Gastrocnemius medialis (tissue), 4 donors: ENCODE results near the gene CENPS. TPM values are rescaled to one million over a fixed set of nuclear protein-coding genes. Genes with fewer than 3 reads are reported as not detected.
A peak's percentile ranks its signal among the peaks of the same experiment; 100 is the strongest.

Source experiments
- ATAC-seq, 2 donors: fragments of 150-250 bp; one replicate each; pipeline ENCODE4 v1.9.1; 2016
- DNase-seq, 2 donors: peaks; one replicate each; pipeline ENCODE4 v3.0.0-alpha.2; 2019
- H3K27ac ChIP-seq, 4 donors: fragments of 200-600 bp; sonication (generic); 1 replicate in 1 of 4; 2 replicates in 3 of 4; pipeline ENCODE4 v1.5.1; 2016 to 2018; ENCODE audit warnings: mild to moderate bottlenecking in 2 of 4, moderate library complexity in 1 of 4
- H3K27me3 ChIP-seq, 3 donors: fragments of 200-600 bp; sonication (generic) in 2 of 3; 1 replicate in 1 of 3; 2 replicates in 2 of 3; pipeline versions ENCODE4 v1.5.1 to v1.6.0; 2016 to 2019; ENCODE audit warnings: mild to moderate bottlenecking in 1 of 3, moderate library complexity in 1 of 3
- H3K36me3 ChIP-seq, 2 donors: fragments of 200-600 bp; sonication (generic) in 1 of 2; one replicate each; pipeline ENCODE4 v1.5.1; 2017 to 2018
- H3K4me1 ChIP-seq, 2 donors: fragments of 200-600 bp; sonication (generic) in 1 of 2; one replicate each; pipeline ENCODE4 v1.5.1; 2016 to 2017; ENCODE audit warnings: mild to moderate bottlenecking in 2 of 2
- H3K4me3 ChIP-seq, 4 donors: fragments of 200-600 bp; sonication (generic) in 3 of 4; 1 replicate in 1 of 4; 2 replicates in 3 of 4; pipeline ENCODE4 v1.5.1; 2016 to 2019; ENCODE audit warnings: mild to moderate bottlenecking in 2 of 4
- H3K9me3 ChIP-seq, 3 donors: fragments of 200-600 bp; sonication (generic) in 2 of 3; 1 replicate in 1 of 3; 2 replicates in 2 of 3; pipeline ENCODE4 v1.5.1; 2016 to 2019
- POLR2A ChIP-seq, 2 donors: fragments of 450-650 bp; IDR thresholded peaks; one replicate each; pipeline ENCODE4 v1.6.1; 2017; ENCODE audit warnings: antibody characterized with exemption in 2 of 2, mild to moderate bottlenecking in 2 of 2, moderate library complexity in 2 of 2
- in situ Hi-C, 4 donors: fragments of 200-750 bp; cut with MboI; loops; one replicate each; pipeline versions ENCODE4 v1.15.0 to v1.8.0; 2017; ENCODE audit warnings: low sequenced_read_pairs in 4 of 4
- intact Hi-C: fragments of 100-400 bp; cut with DNase I; formaldehyde crosslinking; loops from one replicate; pipeline ENCODE4 v1.15.1; 2023; ENCODE audit warnings: low total_unique reads
- total RNA-seq, 4 donors: library from RNA; depleted of rRNA; stranded (reverse); fragments of >200 nt; gene quantifications; one replicate each; pipeline versions ENCODE4 v1.1.0 to v1.2.3, GENCODE V29; 2016
- TF ChIP-seq, protein P1 (sequence below), 5 experiments: fragments of 450-650 bp in 3 of 5; fragments of 200-600 bp in 2 of 5; sonication (generic) in 2 of 5; IDR thresholded peaks in 4 of 5; conservative IDR thresholded peaks in 1 of 5; 1 replicate in 4 of 5; 2 replicates in 1 of 5; pipeline ENCODE4 v1.5.1; 2016 to 2019; ENCODE audit warnings: antibody characterized with exemption in 5 of 5, mild to moderate bottlenecking in 3 of 5, moderate library complexity in 3 of 5

The CENPS gene
- total RNA-seq, 4 donors from 2014 or later, result 0.42 to 3.8 (median 2.9) TPM

DNA sequence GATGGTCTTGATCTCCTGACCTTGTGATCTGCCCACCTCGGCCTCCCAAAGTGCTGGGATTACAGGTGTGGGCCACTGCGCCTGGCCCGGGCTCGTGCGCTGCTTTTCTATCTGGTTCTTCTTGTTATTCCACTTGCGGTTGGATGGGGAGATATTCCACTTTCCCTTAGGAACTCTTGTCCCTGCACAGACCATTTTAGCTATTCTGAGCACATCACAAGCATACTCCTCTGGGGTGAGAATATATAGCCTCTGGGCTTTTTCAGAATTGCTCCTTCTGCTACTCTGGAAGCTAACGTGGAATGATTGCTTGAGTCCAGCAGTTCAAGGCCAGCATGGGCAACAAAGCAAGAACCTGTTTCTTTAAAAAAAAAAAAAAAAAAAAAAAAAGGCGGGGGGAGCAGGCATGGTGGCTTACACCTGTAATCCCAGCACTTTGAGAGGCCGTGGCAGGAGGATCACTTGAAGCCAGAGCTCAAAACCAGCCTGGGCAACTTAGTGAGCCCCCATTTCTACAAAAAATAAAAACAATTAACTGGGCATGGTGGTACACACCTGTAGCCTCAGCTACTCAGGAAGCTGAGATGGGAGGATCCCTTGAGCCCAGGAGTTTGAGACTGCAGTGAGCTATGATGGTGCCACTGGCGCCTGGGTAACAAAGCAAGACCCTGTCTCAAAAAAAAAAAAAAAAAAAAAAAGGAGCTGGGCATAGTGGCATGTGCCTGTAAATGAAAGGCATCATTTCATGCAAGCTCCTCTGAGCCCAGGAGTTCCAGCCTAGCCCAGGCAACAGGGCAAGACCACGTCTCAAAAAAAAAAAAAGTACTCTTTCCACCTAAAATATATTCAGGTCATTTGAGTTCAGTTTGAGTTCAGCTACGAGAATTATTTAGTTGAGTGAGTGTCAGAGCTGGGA is 43.2 kb upstream of the CENPS start:
- no peaks in the 10 kb centered on the region for H3K27me3 ChIP-seq

DNA sequence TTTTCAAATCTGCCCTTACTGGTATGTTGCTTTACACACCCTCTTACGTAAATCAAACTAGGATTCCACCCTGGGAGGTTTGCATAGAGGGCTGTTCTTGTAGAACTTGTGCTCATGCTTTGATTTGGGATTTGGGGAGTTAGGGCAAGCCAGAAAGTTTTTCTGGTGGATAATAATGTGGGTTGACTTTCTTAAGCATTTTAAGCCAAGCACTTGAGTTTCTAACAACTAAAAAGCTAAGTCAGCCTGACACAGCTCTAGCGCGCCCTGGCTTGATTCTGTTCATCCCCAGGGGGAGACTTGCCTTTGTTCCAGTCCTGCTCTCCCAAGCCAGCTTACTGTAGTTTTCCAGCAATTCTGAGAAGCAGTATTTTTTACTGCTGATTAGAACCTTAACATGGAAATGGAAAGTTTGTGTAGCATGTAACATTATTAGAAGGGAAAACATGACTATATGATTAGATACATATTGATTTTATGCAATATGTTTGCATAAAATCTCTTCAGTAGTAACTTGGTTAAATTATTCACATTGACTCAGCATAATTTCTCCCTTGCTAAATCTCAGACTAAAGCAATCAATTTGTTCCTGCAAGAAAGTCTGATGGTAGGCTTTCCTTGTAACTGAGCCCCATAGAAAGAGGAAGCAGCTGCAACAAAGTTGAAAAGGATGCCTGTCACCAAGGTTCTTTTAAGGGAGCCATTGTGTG is 42.4 kb upstream of the CENPS start:
- intact Hi-C loops (no loop called here), in situ Hi-C loops (no loop called here)
- DNase-seq (no peak), ATAC-seq (peak in 1 of 2 donors; percentile 35)
- peaks cover 4 to 6% of the 10 kb centered on the region in 2 donors for H3K4me1 ChIP-seq
- H3K27me3 ChIP-seq, result no peaks in the 10 kb centered on the region
- H3K4me3 ChIP-seq, result peak overlapping the region in 1 of 4 donors; percentile 10
- peak overlapping the region; percentile 38 to 64 (median 50) for H3K27ac ChIP-seq
- no peak for TF ChIP-seq POLR2A (IDR thresholded peaks at IDR 0.05)
- TF ChIP-seq, protein P1, sequence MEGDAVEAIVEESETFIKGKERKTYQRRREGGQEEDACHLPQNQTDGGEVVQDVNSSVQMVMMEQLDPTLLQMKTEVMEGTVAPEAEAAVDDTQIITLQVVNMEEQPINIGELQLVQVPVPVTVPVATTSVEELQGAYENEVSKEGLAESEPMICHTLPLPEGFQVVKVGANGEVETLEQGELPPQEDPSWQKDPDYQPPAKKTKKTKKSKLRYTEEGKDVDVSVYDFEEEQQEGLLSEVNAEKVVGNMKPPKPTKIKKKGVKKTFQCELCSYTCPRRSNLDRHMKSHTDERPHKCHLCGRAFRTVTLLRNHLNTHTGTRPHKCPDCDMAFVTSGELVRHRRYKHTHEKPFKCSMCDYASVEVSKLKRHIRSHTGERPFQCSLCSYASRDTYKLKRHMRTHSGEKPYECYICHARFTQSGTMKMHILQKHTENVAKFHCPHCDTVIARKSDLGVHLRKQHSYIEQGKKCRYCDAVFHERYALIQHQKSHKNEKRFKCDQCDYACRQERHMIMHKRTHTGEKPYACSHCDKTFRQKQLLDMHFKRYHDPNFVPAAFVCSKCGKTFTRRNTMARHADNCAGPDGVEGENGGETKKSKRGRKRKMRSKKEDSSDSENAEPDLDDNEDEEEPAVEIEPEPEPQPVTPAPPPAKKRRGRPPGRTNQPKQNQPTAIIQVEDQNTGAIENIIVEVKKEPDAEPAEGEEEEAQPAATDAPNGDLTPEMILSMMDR (IDR thresholded peaks at IDR 0.05 in 4 of 5, conservative IDR thresholded peaks at IDR 0.05 in 1 of 5), result no peak
- no peaks in the 10 kb centered on the region for H3K36me3 ChIP-seq
- no peaks in the 10 kb centered on the region for H3K9me3 ChIP-seq

More for the DNA sequence above, 43.2 kb upstream of the CENPS start:
- intact Hi-C loops (no loop called here), in situ Hi-C loops (no loop called here)
- Histone ChIP-seq H3K36me3 (no peaks in the 10 kb centered on the region), H3K4me1 (peaks cover 4 to 6% of the 10 kb centered on the region in 2 donors), H3K27ac (peak overlapping the region; percentile 38 to 64 (median 50)), H3K4me3 (no peak overlapping the region), H3K9me3 (no peaks in the 10 kb centered on the region)
- TF ChIP-seq, protein P1 (IDR thresholded peaks at IDR 0.05 in 4 of 5, conservative IDR thresholded peaks at IDR 0.05 in 1 of 5), result no peak
- TF ChIP-seq POLR2A (IDR thresholded peaks at IDR 0.05), result no peak
- DNase-seq (no peak), ATAC-seq (no peak)

DNA sequence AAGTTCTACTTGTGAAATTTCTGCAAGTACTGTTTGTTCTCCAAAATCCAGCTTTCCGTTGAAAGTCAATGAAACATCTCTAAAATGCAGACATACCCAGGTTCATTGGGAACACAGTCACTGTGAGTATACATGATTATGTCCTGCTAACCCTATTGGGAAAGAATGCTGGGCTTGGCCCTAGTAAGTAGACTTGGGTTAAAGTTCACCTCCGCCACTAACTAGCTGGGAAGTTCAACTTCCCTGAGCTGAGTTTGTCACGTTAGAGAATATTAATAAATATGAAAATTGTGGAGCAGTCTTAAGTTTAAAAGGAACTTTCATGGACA is 41.9 kb upstream of the CENPS start:
- peak overlapping the region in 2 of 4 donors; percentile 50 to 64 for H3K27ac ChIP-seq
- TF ChIP-seq, protein P1 (IDR thresholded peaks at IDR 0.05 in 4 of 5, conservative IDR thresholded peaks at IDR 0.05 in 1 of 5), result no peak
- no peak for TF ChIP-seq POLR2A (IDR thresholded peaks at IDR 0.05)
- peaks cover 4 to 6% of the 10 kb centered on the region in 2 donors for H3K4me1 ChIP-seq
- ATAC-seq, result no peak
- in situ Hi-C loops, result no loop called here
- DNase-seq, result no peak
- H3K27me3 ChIP-seq, result no peaks in the 10 kb centered on the region
- intact Hi-C loops, result no loop called here
- no peak overlapping the region for H3K4me3 ChIP-seq
- no peaks in the 10 kb centered on the region for H3K9me3 ChIP-seq
- no peaks in the 10 kb centered on the region for H3K36me3 ChIP-seq

DNA sequence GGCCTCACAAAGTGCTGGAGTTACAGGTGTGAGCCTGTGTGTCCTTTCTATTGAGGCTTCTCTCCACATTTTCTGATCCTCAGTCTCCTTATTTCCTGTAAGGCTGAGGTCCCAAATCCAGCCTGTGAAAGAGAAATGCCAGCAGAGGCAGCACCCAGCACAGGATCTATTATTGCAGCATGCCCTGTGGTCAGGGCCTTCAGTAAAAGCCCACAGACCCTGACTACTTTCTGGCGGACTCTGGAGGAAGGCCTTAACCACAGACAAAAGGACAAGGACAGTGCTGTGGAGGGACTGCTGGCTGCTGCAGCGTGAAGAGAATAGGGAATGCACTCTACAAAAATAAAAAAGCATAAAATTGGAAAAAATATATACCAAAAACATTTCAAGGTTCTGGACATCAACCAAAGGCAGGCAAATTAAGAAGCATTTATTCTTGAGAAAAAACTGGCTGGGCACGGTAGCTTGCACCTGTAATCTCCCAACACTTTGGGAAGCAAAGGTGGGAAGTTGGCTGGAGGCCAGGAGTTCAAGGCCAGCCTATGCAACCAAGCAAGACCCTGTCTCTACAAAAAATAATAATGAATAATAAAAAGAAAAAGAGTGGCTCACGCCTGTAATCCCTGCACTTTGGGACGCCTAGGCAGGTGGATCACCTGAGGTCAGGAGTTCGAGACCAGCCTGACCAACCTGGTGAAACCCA is 40.8 kb upstream of the CENPS start:
- in situ Hi-C loops, result no loop called here
- Histone ChIP-seq H3K4me1 (peaks cover 4 to 6% of the 10 kb centered on the region in 2 donors), H3K36me3 (no peaks in the 10 kb centered on the region), H3K27ac (no peak overlapping the region), H3K9me3 (peaks cover 0 to 5% (median 4%) of the 10 kb centered on the region in 3 donors), H3K27me3 (no peaks in the 10 kb centered on the region), H3K4me3 (no peak overlapping the region)
- TF ChIP-seq POLR2A (IDR thresholded peaks at IDR 0.05), result no peak
- TF ChIP-seq, protein P1 (IDR thresholded peaks at IDR 0.05 in 4 of 5, conservative IDR thresholded peaks at IDR 0.05 in 1 of 5), result no peak
- ATAC-seq (no peak), DNase-seq (no peak)
- intact Hi-C loops, result no loop called here
